ENCODE measurements around the gene CORO6. TPM values are rescaled to one million over a fixed set of nuclear protein-coding genes. Genes with fewer than 3 reads are reported as not detected.
A peak's percentile ranks its signal among the peaks of the same experiment; 100 is the strongest.

The CORO6 gene
- total and polyA plus RNA-seq, 2 of the 13 experiments (the other 11 are each of a cell fraction or from before 2014, with no cell fraction given) = 0.42 to 0.82 TPM

- TF ChIP-seq KDM3A (CRISPR knock-in tag; IDR thresholded peaks at IDR 0.05; ENCODE audit: low read depth) (peak; percentile 69), KLF15 (CRISPR knock-in tag; IDR thresholded peaks at IDR 0.05; ENCODE audit: borderline replicate concordance) (peak; percentile 71; the same call in 1 of the 2 replicates), ZNF512B (CRISPR knock-in tag; IDR thresholded peaks at IDR 0.05; ENCODE audit: borderline replicate concordance) (no peak), TBX2 (CRISPR knock-in tag; IDR thresholded peaks at IDR 0.05; ENCODE audit: borderline replicate concordance) (peak; percentile 40; the same call in 1 of the 2 replicates), ZNF747 (CRISPR knock-in tag; IDR thresholded peaks at IDR 0.05; ENCODE audit: borderline replicate concordance) (peak; percentile 86; the same call in 1 of the 2 replicates), ZSCAN20 (CRISPR knock-in tag; IDR thresholded peaks at IDR 0.05; ENCODE audit: borderline replicate concordance) (peak; percentile 87; the same call in 1 of the 2 replicates), ZNF788 (CRISPR knock-in tag; IDR thresholded peaks at IDR 0.05; ENCODE audit: borderline replicate concordance) (peak; percentile 56; the same call in 1 of the 2 replicates), DBP (CRISPR knock-in tag; IDR thresholded peaks at IDR 0.05; ENCODE audit: not compliant biosample characterization) (peak; percentile 70), KAT8 (CRISPR knock-in tag; IDR thresholded peaks at IDR 0.05) (peak; percentile 40; the same call in 1 of the 2 replicates), ZMAT3 (CRISPR knock-in tag; conservative IDR thresholded peaks at IDR 0.05) (no peak), SRSF9 (IDR thresholded peaks at IDR 0.05; ENCODE audit: borderline replicate concordance, insufficient read depth, low read depth, low read length, poor library complexity, severe bottlenecking) (no peak), STAG1 (CRISPR knock-in tag; IDR thresholded peaks at IDR 0.05) (peak; percentile 69), CSRNP2 (CRISPR knock-in tag; conservative IDR thresholded peaks at IDR 0.05; ENCODE audit: low read depth) (no peak), ZNF558 (CRISPR knock-in tag; IDR thresholded peaks at IDR 0.05; ENCODE audit: borderline replicate concordance) (0 out of 2 replicates have a peak, but pooled peaks have one; percentile 41), ZGPAT (CRISPR knock-in tag; IDR thresholded peaks at IDR 0.05) (peak; percentile 29), DNMT1 (CRISPR knock-in tag; IDR thresholded peaks at IDR 0.05) (peak; percentile 58; the same call in 1 of the 2 replicates), ZNF501 (CRISPR knock-in tag; IDR thresholded peaks at IDR 0.05) (peak; percentile 36; the same call in 1 of the 2 replicates), PITX1 (CRISPR knock-in tag; IDR thresholded peaks at IDR 0.05) (peak; percentile 36; the same call in 1 of the 2 replicates), ZNF605 (CRISPR knock-in tag; IDR thresholded peaks at IDR 0.05) (0 out of 2 replicates have a peak, but pooled peaks have one; percentile 23), ZNF567 (CRISPR knock-in tag; IDR thresholded peaks at IDR 0.05; ENCODE audit: borderline replicate concordance) (0 out of 2 replicates have a peak, but pooled peaks have one; percentile 49), ZFAT (CRISPR knock-in tag; conservative IDR thresholded peaks at IDR 0.05) (no peak)
Measured at GRCh38 chr17:29617481-29618271, 5.0 kb downstream of the CORO6 start (continued).
